NCI-H526 treated with DMSO at 0.1 percent for 48 hours (cell line): Measurements from ENCODE around the gene SNPH.
"Not testable (repeated sequence)": the region's sequence is repeated elsewhere in the genome, so short reads cannot be mapped to it uniquely, and the experiment has no call there.

ENCODE experiments used
- DNase-seq: peaks from one replicate; lab custom pipeline; 2025; lab: John Stamatoyannopoulos, UW

The SNPH gene, protein sequence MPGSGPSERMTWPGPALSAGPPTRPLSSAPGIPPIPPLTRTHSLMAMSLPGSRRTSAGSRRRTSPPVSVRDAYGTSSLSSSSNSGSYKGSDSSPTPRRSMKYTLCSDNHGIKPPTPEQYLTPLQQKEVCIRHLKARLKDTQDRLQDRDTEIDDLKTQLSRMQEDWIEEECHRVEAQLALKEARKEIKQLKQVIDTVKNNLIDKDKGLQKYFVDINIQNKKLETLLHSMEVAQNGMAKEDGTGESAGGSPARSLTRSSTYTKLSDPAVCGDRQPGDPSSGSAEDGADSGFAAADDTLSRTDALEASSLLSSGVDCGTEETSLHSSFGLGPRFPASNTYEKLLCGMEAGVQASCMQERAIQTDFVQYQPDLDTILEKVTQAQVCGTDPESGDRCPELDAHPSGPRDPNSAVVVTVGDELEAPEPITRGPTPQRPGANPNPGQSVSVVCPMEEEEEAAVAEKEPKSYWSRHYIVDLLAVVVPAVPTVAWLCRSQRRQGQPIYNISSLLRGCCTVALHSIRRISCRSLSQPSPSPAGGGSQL

DNA sequence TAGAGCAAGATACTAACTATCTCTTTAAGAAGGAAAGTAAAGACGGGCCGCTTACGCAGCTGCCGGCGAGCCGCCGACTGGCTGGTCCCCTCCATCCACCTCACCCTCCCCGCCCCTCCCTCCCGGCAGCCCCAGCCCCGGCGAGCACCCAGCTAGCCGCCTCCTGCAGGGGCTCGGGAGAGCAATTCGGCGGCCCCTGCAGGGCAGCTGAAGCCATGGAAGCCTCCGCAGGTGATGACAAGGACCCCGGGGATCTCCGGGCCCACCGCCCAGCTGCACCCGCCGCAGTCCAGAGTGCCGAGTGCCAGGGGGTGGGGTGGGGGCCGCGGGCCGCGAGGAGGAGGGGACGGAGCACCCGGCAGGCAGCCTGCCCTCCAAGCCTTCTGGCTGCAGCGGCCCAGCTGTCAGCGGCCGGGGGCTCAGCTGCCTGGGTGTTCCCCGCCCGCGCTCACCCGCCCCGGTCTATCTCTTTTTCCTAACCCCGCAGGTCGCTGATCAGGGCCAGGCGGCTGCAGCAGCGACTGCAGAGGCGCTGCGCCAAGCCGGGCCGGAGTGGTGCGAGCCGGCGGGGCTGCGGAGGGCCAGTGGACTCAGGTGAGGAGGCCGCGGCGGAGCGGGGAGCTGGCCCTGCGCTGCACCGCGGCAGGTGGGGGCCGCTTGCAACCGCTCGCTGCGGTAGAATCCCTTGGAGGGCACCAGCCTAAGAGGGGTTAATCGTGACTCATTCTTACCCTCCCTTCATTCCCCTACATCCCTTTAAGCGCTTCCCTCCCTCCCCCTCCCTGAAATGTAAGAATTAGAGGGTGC lies at the start of gene SNPH:
SNPH (plus strand) TSS at position 128 of the 807 bp plus-strand sequence. CDS start 29,946 bp downstream, outside the sequence.
- peak; percentile 64 for DNase-seq

DNA sequence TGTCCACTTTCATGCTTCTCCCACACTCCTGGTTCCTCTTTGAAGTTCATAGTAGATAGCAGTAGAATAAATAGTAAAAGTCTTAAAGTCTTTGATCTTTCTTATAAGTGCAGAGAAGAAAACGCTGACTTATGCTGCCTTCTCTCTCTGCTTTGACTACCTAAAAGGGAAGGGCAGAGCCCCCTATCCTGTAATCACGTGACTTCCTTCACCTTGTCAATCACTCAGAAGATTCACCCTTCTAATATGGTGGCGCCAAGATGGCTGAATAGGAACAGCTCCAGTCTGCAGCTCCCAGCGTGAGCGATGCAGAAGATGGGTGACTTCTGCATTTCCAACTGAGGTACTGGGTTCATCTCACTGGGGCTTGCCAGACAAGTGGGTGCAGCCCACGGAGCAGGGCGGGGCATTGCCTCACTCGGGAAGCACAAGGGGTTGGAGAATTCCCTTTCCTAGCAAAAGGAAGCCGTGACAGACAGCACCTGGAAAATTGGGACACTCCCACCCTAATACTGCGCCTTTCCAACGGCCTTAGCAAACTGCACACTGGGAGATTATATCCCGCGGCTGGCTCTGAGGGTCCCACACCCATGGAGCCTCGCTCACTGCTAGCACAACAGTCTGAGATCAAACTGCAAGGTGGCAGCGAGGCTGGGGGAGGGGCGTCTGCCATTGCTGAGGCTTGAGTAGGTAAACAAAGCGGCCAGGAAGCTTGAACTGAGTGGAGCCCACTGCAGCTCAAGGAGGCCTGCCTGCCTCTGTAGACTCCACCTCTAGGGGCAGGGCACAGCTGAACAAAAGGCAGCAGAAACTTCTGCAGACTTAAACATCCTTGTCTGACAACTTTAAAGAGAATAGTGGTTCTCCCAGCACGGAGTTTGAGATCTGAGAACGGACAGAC lies 49.3 kb upstream of the SNPH start:
- not testable (repeated sequence) for DNase-seq

DNA sequence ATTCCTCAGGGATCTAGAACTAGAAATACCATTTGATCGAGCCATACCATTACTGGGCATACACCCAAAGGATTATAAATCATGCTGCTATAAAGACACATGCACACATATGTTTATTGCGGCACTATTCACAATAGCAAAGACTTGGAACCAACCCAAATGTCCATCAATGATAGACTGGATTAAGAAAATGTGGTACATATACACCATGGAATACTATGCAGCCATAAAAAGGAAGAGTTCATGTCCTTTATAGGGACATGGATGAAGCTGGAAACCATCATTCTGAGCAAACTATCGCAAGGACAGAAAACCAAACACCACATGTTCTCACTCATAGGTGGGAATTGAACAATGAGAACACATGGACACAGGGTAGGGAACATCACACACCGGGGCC lies 43.3 kb upstream of the SNPH start:
- DNase-seq, result not testable (repeated sequence)

DNA sequence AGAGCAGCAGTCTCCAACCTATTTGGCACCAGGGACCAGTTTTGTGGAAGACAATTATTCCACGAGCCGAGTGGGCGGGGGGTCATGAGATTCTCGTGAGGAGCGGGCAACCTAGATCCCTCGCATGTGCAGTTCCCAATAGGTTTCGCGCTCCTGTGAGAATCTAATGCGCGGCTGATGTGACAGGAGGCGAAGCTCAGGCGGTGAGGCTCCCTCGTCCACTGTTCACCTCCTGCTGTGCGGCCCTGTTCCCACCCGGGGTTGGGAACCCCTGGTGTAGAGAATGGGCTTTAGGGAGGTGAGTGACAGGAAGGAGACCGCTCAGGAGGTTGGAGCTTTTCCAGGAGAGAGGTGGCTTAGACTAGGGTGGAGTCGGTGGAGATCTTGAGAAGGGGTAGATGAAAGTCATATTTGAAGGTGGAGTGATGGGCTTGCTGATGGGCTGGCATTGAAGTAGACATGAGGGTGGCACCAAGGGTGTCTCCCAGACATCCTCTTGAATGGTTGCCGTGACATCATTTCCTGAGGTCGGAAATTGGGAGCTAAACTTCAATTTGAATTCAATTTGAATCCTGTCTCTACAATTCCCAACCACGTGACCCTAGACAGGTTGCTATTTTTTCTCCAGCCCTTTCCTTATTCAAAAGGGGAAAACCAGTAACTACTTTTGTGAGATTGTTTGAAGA lies 41.7 kb upstream of the SNPH start:
- no peak for DNase-seq

DNA sequence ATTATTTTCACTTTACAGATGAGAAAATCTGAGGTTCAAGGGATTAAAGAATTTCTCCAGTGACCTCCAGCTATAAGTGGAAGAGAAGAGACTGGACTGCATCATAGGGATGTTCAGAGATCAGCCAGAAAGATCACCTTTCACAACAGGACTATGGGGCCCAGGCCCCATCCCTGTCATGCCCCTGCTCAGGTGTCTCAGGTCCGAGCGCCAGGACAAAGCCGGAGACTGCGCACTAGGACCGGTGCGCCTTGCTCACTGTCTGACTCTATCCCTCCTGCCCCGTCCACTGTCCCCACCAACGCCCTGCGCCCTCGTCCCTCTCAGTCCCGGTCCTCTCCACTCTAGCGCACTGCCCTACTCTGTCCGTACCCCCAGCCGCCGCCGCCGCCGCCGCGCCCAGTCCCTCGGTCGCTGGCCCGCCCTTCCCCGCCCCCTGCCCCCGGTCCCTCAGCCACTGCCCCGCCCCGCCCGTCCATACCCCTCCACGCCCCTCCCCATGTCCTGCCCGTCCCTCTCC lies 40.8 kb upstream of the SNPH start:
- DNase-seq, result peak; percentile 66

DNA sequence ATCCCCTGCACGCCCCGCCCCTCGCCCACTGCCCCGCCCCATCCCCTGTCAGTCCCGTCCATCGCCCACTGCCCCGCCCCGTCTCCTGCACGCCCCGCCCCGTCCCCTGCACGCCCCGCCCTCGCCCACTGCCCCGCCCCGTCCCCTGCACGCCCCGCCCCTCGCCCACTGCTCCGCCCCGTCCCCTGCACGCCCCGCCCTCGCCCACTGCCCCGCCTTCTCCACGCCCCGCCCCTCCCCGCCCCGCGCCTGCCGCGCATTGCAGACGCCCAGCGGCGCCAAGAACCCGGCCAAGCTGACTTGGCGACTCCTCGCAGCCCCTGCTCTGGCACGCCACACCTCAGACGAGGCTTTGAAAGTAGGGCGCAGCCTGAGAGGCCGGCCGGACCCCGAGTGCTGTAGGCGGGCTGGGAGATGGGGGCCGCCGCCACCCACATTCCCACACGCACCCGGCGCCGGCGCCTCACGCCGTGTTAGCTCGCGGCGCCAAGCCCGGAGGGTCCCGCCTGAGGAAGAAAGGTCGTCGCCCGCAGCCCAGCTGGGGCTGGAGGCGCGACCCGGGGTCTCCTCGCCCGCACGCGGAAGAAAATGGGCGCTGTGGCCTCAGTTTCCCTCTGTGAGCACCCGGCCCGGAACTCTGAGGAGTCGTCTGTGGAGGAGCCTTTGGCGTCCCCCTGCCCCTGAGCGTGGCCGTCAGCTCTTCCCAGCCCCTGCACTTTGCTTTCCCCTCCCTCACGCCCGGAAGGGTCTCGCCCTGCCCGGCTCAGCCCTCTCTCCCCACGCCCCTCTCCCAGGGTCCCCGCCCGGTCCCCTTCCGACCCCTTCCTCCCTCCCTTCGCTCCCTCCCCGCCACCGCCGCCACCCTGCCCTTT lies 40.1 kb upstream of the SNPH start, which contains the start of gene RAD21L1:
RAD21L1 (plus strand) TSS at position 262 of the 872 bp plus-strand sequence. CDS start 2,410 bp downstream, outside the sequence.
- peak; percentile 48 for DNase-seq

DNA sequence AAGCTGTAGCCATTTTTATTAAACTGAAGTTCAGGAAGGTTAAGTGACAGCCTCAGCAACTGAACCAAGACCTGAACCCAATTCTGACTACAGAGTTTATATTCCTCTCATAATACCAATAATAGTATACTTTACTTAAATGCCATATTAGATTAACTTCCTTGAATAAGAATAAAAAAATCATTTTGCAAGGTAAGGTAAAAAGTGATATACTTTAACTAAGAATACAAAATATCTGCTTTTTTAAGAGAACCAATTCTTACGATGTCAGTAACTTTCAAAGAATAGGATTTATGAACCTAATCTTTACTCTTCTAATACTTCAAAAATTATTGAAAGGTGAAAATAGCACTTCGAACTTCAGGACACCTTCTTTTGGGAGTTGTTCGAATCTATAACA lies 36.6 kb upstream of the SNPH start:
- DNase-seq, result no peak

DNA sequence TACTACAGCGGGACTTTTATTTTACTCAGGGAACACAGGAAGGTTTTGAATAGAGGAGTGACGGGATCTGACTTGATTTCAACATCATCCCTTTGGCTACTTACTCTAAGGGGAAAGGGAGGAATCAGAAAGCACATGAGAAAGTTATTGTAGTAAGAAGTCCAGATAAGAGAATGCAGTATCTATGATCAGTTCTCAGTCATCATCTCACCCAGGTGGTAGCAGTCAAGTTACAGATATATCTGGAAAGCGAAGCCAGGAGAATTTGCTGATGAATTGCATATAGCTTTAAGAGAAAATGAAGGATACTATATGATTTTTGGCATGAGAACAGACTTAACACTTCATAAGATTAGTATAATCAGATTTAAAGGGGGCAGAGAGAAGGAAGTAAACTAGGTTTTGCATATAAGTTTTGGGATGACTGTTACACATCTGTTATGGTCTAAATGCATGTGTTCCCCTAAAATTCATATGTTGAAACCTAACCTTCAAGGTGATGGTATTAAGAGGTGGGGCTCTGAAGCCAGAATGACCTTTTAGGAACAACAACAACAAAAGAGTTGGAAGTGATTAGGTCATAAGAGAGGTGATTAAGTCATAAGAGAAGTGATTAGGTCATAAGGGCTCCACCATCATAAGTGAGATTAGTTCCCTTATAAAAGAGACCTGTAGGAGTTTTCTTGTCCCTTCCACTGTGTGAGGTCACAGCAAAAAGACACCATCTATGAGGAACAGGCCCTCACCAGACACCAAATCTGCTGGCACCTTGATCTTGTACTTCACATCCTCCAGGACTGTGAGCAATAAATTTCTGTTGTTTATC lies 33.6 kb upstream of the SNPH start:
- DNase-seq, result no peak

DNA sequence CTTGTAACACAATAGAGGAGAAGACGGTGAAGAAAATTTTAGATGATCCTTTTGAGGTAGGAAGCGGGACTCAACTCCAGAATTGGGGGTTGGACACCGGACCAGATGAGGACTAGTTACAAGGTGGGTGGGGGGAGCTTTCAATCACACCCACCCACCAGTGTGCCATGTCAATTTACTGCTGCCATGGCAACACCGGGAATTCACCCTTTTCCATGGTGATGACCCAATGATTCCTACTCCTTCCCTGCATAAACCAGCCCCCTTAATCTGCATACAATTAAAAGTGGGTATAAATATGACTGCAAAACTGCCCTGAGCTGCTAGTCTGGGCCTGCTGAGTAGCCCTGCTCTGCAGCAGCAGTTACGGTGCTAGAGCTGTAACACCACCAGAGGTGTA lies 25.5 kb upstream of the SNPH start:
- no peak for DNase-seq

DNA sequence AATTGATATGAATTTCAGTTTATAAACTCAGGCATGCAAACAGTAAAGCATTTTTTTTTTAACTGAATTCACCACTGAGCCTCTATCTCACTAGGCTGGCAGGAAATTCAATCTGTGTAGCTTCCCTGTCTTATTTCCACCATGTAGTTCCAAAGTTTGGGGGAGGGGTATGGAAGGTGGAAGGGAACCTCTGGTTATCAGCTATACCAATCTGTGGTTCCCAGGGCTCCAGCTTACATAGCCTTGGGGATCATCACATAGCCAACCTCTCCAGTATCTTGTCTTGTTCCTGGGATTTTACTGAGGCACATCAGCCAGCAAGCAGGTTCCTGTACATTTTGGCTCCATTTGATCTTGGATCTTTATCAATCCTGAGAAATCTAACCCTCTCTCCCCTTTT lies 24.6 kb upstream of the SNPH start:
- no peak for DNase-seq

DNA sequence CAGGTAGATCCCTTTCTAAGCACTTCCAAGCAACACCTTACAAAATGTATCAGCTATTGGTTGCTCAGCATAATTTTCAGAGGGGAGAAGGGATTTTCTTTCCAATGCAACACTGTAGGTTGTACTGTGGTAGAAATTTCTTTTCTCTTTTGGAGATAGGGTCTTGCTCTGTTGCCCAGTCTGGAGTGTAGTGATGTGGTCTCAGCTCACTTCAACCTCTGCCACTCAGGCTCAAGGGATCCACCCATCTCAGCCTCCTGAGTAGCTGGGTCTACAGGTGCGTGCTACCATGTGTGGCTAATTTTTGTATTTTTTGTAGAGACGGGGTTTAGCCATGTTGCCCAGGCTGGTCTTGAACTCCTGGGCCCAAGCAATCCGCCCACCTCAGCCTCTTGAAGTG lies 24.0 kb upstream of the SNPH start:
- DNase-seq, result no peak

DNA sequence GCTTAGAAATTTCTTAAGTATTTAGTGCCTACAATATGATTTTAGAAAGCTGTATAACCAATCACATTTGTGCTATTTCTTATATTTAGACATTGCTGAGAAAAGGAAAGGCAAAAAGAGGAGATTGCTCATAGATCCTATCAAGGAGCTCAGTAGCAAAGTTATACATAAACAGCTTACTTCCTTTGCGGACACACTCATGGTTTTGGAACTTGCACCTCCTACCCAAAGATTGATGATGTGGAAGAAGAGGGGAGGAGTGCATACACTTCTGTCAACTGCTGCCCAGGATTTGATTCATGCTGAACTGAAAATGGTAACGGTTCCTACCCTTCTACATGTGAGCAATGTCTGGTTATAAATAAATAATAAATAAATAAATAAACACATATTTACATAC lies 23.6 kb upstream of the SNPH start:
- DNase-seq, result no peak

DNA sequence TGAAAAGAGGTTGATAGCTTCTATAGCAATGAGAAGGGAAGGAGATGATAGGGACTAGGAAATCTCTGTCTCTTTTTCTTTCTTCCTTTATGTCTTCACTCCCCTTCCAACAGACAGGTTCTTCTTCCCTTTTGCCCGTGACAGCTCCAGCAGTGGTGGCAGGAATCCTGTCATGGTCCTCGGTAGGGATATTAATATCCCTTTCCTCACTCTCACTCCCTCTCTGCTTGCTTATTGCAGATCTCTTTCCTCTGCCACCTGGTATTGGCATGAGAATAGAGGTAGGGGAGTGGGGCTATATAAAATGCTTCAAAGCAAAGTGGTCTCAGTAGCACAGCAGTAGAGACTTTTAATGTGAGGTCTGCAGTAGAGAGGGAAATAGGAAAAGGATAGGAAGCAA lies 20.5 kb upstream of the SNPH start:
- no peak for DNase-seq

DNA sequence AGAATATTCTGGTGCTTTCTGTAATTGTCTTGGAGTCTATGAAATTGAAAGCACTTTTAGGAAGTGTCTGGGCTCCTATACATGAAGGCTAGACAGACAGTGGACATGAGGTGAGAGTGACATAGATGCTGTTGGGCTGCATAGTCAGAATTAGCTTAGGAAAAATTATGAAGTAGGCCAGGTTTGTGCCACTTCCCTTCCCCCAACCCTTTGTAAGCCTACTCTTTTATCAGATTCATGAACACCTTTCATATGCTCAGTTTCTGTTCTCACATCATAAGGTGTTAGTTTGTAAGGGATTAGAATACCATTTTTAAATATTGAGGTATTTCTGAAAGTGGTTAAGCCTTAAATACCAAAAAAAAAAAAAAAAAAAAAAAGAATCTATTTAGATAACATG lies 18.4 kb upstream of the SNPH start:
- DNase-seq, result no peak

DNA sequence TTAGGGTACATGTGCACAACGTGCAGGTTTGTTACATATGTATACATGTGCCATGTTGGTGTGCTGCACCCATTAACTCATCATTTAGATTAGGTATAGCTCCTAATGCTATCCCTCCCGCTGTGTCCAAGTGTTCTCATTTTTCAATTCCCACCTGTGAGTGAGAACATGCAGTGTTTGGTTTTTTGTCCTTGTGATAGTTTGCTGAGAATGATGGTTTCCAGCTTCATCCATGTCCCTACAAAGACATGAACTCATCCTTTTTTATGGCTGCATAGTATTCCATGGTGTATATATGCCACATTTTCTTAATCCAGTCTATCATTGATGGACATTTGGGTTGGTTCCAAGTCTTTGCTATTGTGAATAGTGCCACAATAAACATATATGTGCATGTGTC lies 15.8 kb upstream of the SNPH start:
- not testable (repeated sequence) for DNase-seq

DNA sequence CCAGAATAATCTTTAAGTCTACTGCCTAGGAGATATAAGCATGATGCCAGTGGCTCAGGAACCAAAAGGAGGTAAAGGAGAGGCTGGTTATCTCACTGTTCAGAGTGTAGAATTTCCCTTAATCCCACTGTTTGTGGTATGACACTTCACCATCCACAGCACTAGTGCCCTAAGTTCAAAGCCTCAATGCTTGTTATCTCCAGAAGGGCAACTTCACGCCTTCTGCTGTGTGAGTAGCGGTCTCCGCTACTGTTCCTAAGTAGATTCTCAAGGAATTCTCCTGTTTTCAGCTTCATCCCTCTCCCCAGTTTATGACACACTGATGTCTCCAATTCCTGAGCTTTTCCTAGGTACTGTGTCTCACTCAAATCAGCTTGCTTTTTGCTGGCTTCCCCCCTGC lies 13.7 kb upstream of the SNPH start:
- DNase-seq, result no peak

DNA sequence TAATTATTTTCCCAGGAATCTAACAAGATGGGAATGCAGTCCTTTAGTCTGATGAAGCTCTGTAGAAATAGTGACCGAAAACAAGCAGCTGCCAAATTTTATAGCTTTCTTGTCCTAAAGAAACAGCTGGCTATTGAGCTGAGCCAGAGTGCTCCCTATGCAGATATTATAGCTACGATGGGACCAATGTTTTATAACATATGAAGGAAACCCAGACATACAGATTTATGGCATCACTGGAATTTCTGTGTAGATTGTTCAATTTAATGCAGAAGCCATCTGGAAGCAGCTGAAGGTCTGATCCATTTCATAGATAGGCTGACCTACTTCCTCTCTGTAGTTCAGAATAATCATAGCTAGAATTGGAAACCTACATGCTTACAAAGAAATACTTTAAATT lies 11.8 kb upstream of the SNPH start:
- DNase-seq, result no peak

DNA sequence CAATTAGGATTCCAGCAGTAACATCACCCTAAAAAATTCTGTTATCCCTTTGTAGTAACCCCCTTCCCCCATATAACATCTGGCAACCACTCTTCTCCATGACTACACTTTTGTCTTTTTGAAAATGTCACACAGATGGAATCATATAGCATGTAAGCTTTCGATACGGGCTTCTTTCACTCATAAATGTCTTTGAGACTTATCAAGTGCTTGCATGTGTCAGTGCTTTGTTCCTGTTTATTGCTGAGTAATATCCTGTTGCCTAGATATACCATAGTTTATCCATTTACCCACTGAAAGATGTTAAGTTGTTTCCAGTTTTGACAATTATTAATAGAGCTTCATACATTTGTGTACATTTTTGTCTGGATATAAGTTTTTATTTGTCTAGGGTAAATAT lies 10.4 kb upstream of the SNPH start:
- DNase-seq, result no peak

DNA sequence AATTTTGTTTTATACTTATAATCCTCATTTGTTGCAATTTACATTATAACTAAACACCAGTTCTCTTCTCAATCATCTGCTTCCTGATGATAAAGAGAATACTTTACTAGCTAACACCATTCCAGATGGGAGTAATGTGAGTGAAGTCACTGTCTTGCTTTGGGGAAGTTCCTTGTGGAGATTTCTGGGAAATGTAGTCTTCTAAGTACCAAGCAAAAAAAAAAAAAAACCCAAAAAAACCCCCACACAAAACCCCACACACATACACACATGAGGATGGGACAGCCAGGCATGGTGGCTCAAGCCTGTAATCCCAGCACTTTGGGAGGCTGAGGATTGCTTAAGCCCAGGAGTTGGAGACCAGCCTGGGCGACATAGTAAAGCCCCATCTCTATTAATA lies 2.2 kb upstream of the SNPH start:
- no peak for DNase-seq
